Urinary bladder (tissue), 4 donors: ENCODE measurements around the gene ERCC6L2. TPM values are rescaled to one million over a fixed set of nuclear protein-coding genes. Genes with fewer than 3 reads are reported as not detected.

Source experiments
- DNase-seq: peaks from one replicate; pipeline ENCODE4 v3.0.0-alpha.2; 2015; ENCODE audit errors: extremely low spot score
- H3K27ac ChIP-seq: one replicate; pipeline ENCODE4 v1.5.1; 2013; ENCODE audit warnings: low read depth, mild to moderate bottlenecking, moderate library complexity
- H3K36me3 ChIP-seq: one replicate; pipeline ENCODE4 v1.6.1; 2013; ENCODE audit warnings: mild to moderate bottlenecking, moderate library complexity; ENCODE audit not compliant: insufficient read depth
- H3K4me1 ChIP-seq: one replicate; pipeline ENCODE4 v1.6.1; 2013; ENCODE audit warnings: mild to moderate bottlenecking, moderate library complexity; ENCODE audit not compliant: insufficient read depth
- H3K4me3 ChIP-seq: one replicate; pipeline ENCODE4 v1.5.1; 2013; ENCODE audit warnings: low read depth, low read length
- WGBS: extraction: QIAGEN DNeasy Blood & Tissue Kit; methylation state at CpG from one replicate; pipeline ENCODE4 v1.1.7; 2013; 5-methylcytosine and 5-hydroxymethylcytosine counted together
- polyA plus RNA-seq: library from polyadenylated mRNA; stranded (reverse); fragments of 200-250 nt; gene quantifications from one replicate; pipeline ENCODE4 v1.2.3, GENCODE V29; 2013
- small RNA-seq: library from RNA; depleted of rRNA; stranded (forward); fragments of <200 nt; gene quantifications from one replicate; pipeline ENCODE3, GENCODE V24; 2014
- total RNA-seq: library from RNA; depleted of rRNA; stranded (reverse); fragments of >200 nt; gene quantifications from one replicate; pipeline ENCODE4 v1.2.3, GENCODE V29; 2014
- donor health status: healthy with polysubstance abuse.
- donor health status: healthy.

Gene ERCC6L2
- total and polyA plus RNA-seq, 2 donors = 22.5 to 191 TPM

DNA sequence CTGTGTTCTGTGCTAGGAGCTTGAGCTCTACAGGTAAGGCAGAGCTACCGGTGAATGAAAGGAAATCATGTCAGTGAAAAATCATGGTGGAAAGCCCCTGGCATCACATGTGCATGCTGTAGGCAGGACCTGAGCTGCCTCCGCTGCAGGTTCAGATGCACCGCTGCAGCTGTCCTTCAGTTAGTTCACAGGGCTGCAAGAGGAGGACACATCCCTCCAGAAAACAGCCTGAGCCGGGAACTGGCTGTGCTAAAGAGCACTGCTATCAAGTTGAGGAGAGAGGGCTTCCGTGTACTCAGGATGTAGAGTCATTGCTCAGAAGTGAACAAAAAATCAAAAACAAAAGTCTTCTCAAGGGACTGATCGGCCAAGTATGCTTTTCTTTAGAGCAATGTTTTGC is 138.6 kb downstream of the ERCC6L2 start:
- no peak for DNase-seq
- Histone ChIP-seq H3K4me3 (no peak overlapping the region), H3K36me3 (no peaks in the 10 kb centered on the region), H3K27ac (no peak overlapping the region), H3K4me1 (no peaks in the 10 kb centered on the region)
- WGBS = 90% methylated on average over 6 of the region's 6 CpGs

DNA sequence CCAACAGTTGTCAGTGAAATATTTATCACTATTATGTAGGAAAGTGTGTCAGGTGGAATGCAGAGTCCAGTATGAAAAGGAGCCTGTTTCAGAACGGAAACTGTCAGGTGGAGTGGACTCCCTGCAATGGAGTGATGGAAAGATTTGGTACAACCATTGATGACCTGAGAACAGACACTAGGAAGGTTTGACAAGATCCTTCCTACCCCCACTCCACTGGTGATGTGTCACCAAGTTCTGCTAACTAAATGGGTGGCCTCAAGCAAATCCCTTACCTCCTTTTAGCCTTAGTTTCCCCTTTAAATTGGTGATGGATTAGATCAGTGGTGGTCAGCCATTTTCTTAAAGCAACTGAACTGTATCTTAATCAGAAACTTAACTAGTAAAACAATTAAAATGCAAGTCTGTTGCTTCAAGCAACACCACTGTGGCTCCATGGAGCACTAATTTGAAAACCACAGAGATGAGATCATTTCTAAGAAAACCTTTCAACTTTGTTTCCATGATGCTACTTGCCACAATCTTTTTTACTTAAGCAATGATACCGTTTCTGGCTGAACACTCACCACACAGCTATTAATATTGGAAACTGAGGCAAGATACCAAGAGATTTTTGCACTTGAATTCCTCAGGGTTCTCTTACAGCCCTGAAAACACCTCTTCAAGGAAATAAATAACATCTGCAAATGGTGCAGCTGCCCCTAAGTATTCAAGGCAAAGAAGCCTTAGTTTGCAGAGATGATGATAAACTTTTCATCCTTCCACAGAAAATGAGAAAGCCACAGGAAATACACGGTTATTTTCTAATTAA is 140.6 kb downstream of the ERCC6L2 start:
- H3K4me1 ChIP-seq = no peaks in the 10 kb centered on the region
- no peaks in the 10 kb centered on the region for H3K36me3 ChIP-seq
- no peak overlapping the region for H3K27ac ChIP-seq
- 83% methylated on average over 3 of the region's 3 CpGs for WGBS
- DNase-seq = no peak
- H3K4me3 ChIP-seq = no peak overlapping the region

Small RNA genes within 50 kb of the gene (small RNA-seq; reads per million reads assigned to genes)
- not detected for gene RNA5SP289
- gene RNU2-46P = 0.09 reads per million
